K562 (cell line): ENCODE data around the gene TMIGD1. TPM values are rescaled to one million over a fixed set of nuclear protein-coding genes. Genes with fewer than 3 reads are reported as not detected.
A peak's percentile ranks its signal among the peaks of the same experiment; 100 is the strongest.

Experiments
- ATAC-seq: fragments of 200-7000 bp; cut with Tn5 transposase; 3 replicates; pipeline ENCODE4 v1.9.1; 2020; ENCODE audit warnings: moderate library complexity
- BruUV-seq: library from RNA; stranded (reverse); fragments of 400-500 nt; replicated peaks from 2 replicates; lab custom pipeline; 2021; lab: Mats Ljungman, UMichigan
- CTCF ChIA-PET: fragments of 300-600 bp; formaldehyde crosslinking; extraction: SDS; loops from one replicate; lab custom pipeline; 2021; ENCODE audit warnings: low intra/inter-chr PET ratio; lab: Yijun Ruan, JAX
- POLR2A ChIA-PET: fragments of 300-600, 350-650 bp; sonication (Branson Sonifier 250); formaldehyde crosslinking; extraction: SDS; loops from one replicate; lab custom pipeline; 2021; ENCODE audit warnings: antibody characterized with exemption, inconsistent platforms; lab: Yijun Ruan, JAX
- DNase-seq, 4 experiments: peaks; one replicate each; pipeline versions ENCODE4 v3.0.0 to v3.0.0-alpha.2; 2011 to 2018; ENCODE audit warnings: low spot score in 3 of 4, mixed read lengths in 3 of 4; ENCODE audit errors: extremely low read depth in 1 of 4
- FAIRE-seq: peaks from 2 replicates; lab custom pipeline; 2011; peaks lifted over from hg19 to GRCh38; lab: Jason Lieb, UNC
- H2AFZ ChIP-seq: 2 replicates; pipeline ENCODE4 v1.6.0; 2011; ENCODE audit warnings: low read depth, low read length, control low read depth, inconsistent platforms
- H3K27ac ChIP-seq: fragments of 200-600 bp; 3 replicates; pipeline ENCODE4 v1.8.0; 2011; ENCODE audit warnings: low read depth, mild to moderate bottlenecking, control low read depth, inconsistent platforms, low read length, moderate library complexity, mixed read lengths; ENCODE audit errors: extremely low read depth
- H3K27me3 ChIP-seq, 2 experiments: fragments of 300-600 bp in 1 of 2; 2 replicates in 1 of 2; 3 replicates in 1 of 2; pipeline versions ENCODE4 v1.6.0 to v1.8.0; 2011; ENCODE audit warnings: inconsistent platforms in 2 of 2, low read length in 2 of 2, mild to moderate bottlenecking in 1 of 2, mixed read lengths in 1 of 2, moderate library complexity in 1 of 2; ENCODE audit not compliant: control insufficient read depth in 2 of 2, insufficient read depth in 2 of 2
- H3K36me3 ChIP-seq: fragments of 300-600 bp; 3 replicates; pipeline ENCODE4 v1.8.0; 2011; ENCODE audit warnings: mild to moderate bottlenecking, low read length, inconsistent platforms; ENCODE audit not compliant: control insufficient read depth, insufficient read depth
- H3K4me1 ChIP-seq, 2 experiments: fragments of 200-600 bp in 1 of 2; replicated peaks in 1 of 2; 2 replicates in 1 of 2; 3 replicates in 1 of 2; pipeline versions ENCODE4 v1.5.1 to v1.8.0; 2011; ENCODE audit warnings: inconsistent platforms in 2 of 2, low read length in 2 of 2, mild to moderate bottlenecking in 1 of 2, mixed read lengths in 1 of 2, moderate library complexity in 1 of 2; ENCODE audit not compliant: control insufficient read depth in 2 of 2, insufficient read depth in 2 of 2
- H3K4me2 ChIP-seq: 2 replicates; pipeline ENCODE4 v1.6.1; 2011; ENCODE audit warnings: low read length, control low read depth, inconsistent platforms, mixed read lengths; ENCODE audit not compliant: insufficient read depth
- H3K4me3 ChIP-seq: fragments of 200-600 bp; sonication (generic), shearing (Covaris generic); 2 replicates; pipeline ENCODE4 v1.5.1; 2016; ENCODE audit warnings: control low read depth, inconsistent platforms
- H3K79me2 ChIP-seq: fragments of 200-600 bp; 3 replicates; pipeline ENCODE4 v1.8.0; 2011; ENCODE audit warnings: low read length, inconsistent platforms; ENCODE audit not compliant: control insufficient read depth, insufficient read depth
- H3K9ac ChIP-seq, 2 experiments: 2 replicates each; pipeline versions ENCODE4 v1.6.0 to v1.6.1; 2011; ENCODE audit warnings: low read depth in 2 of 2, low read length in 2 of 2, control low read depth in 1 of 2, inconsistent platforms in 1 of 2, mild to moderate bottlenecking in 1 of 2, mixed read lengths in 1 of 2; ENCODE audit not compliant: insufficient read depth in 1 of 2
- H3K9me1 ChIP-seq: one replicate; pipeline ENCODE4 v1.6.0; 2011; ENCODE audit warnings: inconsistent platforms, mild to moderate bottlenecking, low read length, moderate library complexity; ENCODE audit not compliant: control insufficient read depth, insufficient read depth
- H3K9me3 ChIP-seq: replicated peaks from 2 replicates; pipeline ENCODE4 v1.5.1; 2011; ENCODE audit warnings: low read depth, low read length, inconsistent platforms; ENCODE audit not compliant: control insufficient read depth, insufficient read depth
- H4K20me1 ChIP-seq: replicated peaks from 2 replicates; pipeline ENCODE4 v1.6.1; 2011; ENCODE audit warnings: low read length, inconsistent platforms, mixed read lengths; ENCODE audit not compliant: control insufficient read depth, insufficient read depth
- ADNP ChIP-seq: fragments of 200-800 bp; sonication (Bioruptor generic); IDR thresholded peaks from 2 replicates; pipeline ENCODE4 v1.6.1; 2016; ENCODE audit warnings: missing genetic modification characterization, missing compliant biosample characterization
- ATF7 ChIP-seq: fragments of 450-650 bp; IDR thresholded peaks from 2 replicates; pipeline ENCODE4 v1.7.1; 2014; ENCODE audit warnings: mild to moderate bottlenecking, moderate library complexity
- CEBPG ChIP-seq, 3 experiments: fragments of 200-800 bp in 1 of 3; sonication (Bioruptor generic) in 1 of 3; sonication (generic) in 1 of 3; formaldehyde crosslinking in 1 of 3; IDR thresholded peaks in 2 of 3; conservative IDR thresholded peaks in 1 of 3; 2 replicates each; pipeline versions ENCODE4 v1.6.1 to v1.8.0; 2016 to 2022; ENCODE audit warnings: missing compliant biosample characterization in 2 of 3, missing genetic modification characterization in 2 of 3, mild to moderate bottlenecking in 1 of 3, missing genetic modification reagents in 1 of 3
- E2F8 ChIP-seq: fragments of 450-650 bp; IDR thresholded peaks from 2 replicates; pipeline ENCODE4 v1.7.1; 2018; ENCODE audit warnings: mild to moderate bottlenecking, low read depth; ENCODE audit not compliant: partially characterized antibody
- MNT ChIP-seq, 2 experiments: fragments of 450-650 bp; conservative IDR thresholded peaks; 2 replicates each; pipeline ENCODE4 v1.6.1; 2017; ENCODE audit warnings: mild to moderate bottlenecking in 2 of 2, moderate library complexity in 2 of 2
- NR2F6 ChIP-seq: fragments of 450-650 bp; formaldehyde crosslinking; IDR thresholded peaks from 2 replicates; pipeline ENCODE4 v1.4.0; 2020; ENCODE audit warnings: mild to moderate bottlenecking
- SLC30A9 ChIP-seq: fragments of 250-450 bp; sonication (Bioruptor Pico); IDR thresholded peaks from 2 replicates; pipeline ENCODE4 v1.8.0; 2022; ENCODE audit warnings: mild to moderate bottlenecking, moderate library complexity
- ZNF695 ChIP-seq: fragments of 450-650 bp; formaldehyde crosslinking; IDR thresholded peaks from 2 replicates; pipeline ENCODE4 v1.4.0; 2020; ENCODE audit warnings: mild to moderate bottlenecking, moderate library complexity
- ZNF766 ChIP-seq: fragments of 200-800 bp; sonication (Bioruptor generic); conservative IDR thresholded peaks from 2 replicates; pipeline ENCODE4 v1.6.1; 2016; ENCODE audit warnings: missing genetic modification characterization, missing compliant biosample characterization
- WGBS: fragments of 100-300 bp; shearing (Covaris generic); methylation state at CpG from one replicate; pipeline ENCODE4 v1.1.6; 2016; ENCODE audit warnings: low coverage, mixed read lengths; ENCODE audit not compliant: insufficient coverage; ENCODE audit errors: missing lambda C conversion rate; 5-methylcytosine and 5-hydroxymethylcytosine counted together
- in situ Hi-C: fragments of 300-500 bp; cut with MboI; formaldehyde crosslinking; loops from 4 replicates; pipeline ENCODE4 v1.15.0; 2018; ENCODE audit warnings: inconsistent platforms, mixed read lengths
- intact Hi-C: fragments of 100-400 bp; cut with micrococcal nuclease; formaldehyde crosslinking; loops from 2 replicates; pipeline ENCODE4 v1.14.2; 2022
- polyA plus RNA-seq, 8 experiments: library from polyadenylated mRNA; depleted of rRNA in 4 of 8; stranded (reverse) in 5 of 8; unstranded in 3 of 8; fragments of >200 nt; fragmentation: Nextera tagmentation in 2 of 8; fragmentation: Illumina TruSeq in 1 of 8; extraction: Ambion mirVana in 2 of 8; extraction: Trizol in 1 of 8; gene quantifications; 2 replicates each; pipeline versions ENCODE4 v1.2.1 to v1.2.3, GENCODE V29; 2011 to 2014; ENCODE audit warnings: inconsistent platforms in 1 of 8, missing spikeins in 1 of 8
- total RNA-seq, 7 experiments: library from RNA; depleted of rRNA in 6 of 7; stranded (reverse); fragments of >200 nt in 6 of 7; fragmentation: Illumina TruSeq in 2 of 7; extraction: Trizol in 2 of 7; gene quantifications; 2 replicates each; pipeline versions ENCODE4 v1.2.1 to v1.2.3, GENCODE V29; 2011 to 2021; ENCODE audit warnings: low replicate concordance in 1 of 7

TMIGD1 gene
- total and polyA plus RNA-seq, 9 of the 15 experiments (the other 6 are each of a cell fraction or from before 2014, with no cell fraction given): not detected

- H3K9me3 ChIP-seq: no peaks in the 10 kb centered on the region
- H4K20me1 ChIP-seq: peaks cover 6% of the 10 kb centered on the region; the same call in 1 of the 2 replicates
- no peak overlapping the region; the same call in 1 of the 2 replicates for H2AFZ ChIP-seq
- DNase-seq (peak in 1 of 4 experiments; percentile 25), FAIRE-seq (no peak), ATAC-seq (no peak)
- peak overlapping the region; percentile 57 to 95 for H3K9ac ChIP-seq
- peaks cover 21 to 33% of the 10 kb centered on the region in 2 experiments for H3K4me1 ChIP-seq
- no peaks in the 10 kb centered on the region for H3K27me3 ChIP-seq
- intact Hi-C loops (loop anchor here (2.0 kb wide), 1 partner anchor 35 kb away; no protein-coding TSS in a partner anchor), in situ Hi-C loops (no loop called here)
- no peak overlapping the region for H3K27ac ChIP-seq
- no peak for TF ChIP-seq E2F8
- no peak for TF ChIP-seq ADNP (tag)
- TF ChIP-seq SLC30A9: no peak
- 0 out of 4 replicates have a peak, but pooled peaks of 1 of the 2 experiments have one; percentile 23 for TF ChIP-seq MNT (conservative IDR thresholded peaks at IDR 0.05)
- no peak for TF ChIP-seq CEBPG (CRISPR knock-in tag; IDR thresholded peaks at IDR 0.05)
- 0 out of 4 replicates have a peak, but pooled peaks of 1 of the 2 experiments have one; percentile 31 for TF ChIP-seq CEBPG (tag; conservative IDR thresholded peaks at IDR 0.05 in 1 of 2, IDR thresholded peaks at IDR 0.05 in 1 of 2)
- no peak for TF ChIP-seq NR2F6 (CRISPR knock-in tag)
- peak; percentile 39; the same call in 1 of the 2 replicates for TF ChIP-seq ZNF766
- 0 out of 2 replicates have a peak, but pooled peaks have one; percentile 29 for TF ChIP-seq ATF7
- TF ChIP-seq ZNF695: no peak
- ChIA-PET POLR2A (interaction anchor here (0.7 to 2.6 kb wide), 7 partner anchors 9 to 439 kb away, joined by 3 to 10 read pairs (median 3); no protein-coding TSS in a partner anchor), CTCF (no interaction called here)
- 4% methylated on average over 5 of the region's 5 CpGs for WGBS
- no peaks in the 10 kb centered on the region for H3K9me1 ChIP-seq
- peaks cover 34% of the 10 kb centered on the region for H3K79me2 ChIP-seq
- H3K4me2 ChIP-seq: peak overlapping the region; percentile 88
- H3K36me3 ChIP-seq: no peaks in the 10 kb centered on the region
- peak overlapping the region; percentile 72 for H3K4me3 ChIP-seq
- no TSS peak for BruUV-seq
Measured at GRCh38 chr17:30379903-30380381, 46.1 kb upstream of the TMIGD1 start.
